Activated naive CD8-positive, alpha-beta T cell treated with anti-CD3 and anti-CD28 coated beads, Interleukin-2, amount 50 U/mL, for 16 hours (primary cell): ENCODE measurements around the gene TAMM41.
"Not testable (repeated sequence)": the region's sequence is repeated elsewhere in the genome, so short reads cannot be mapped to it uniquely, and the experiment has no call there.

Experiments
- DNase-seq: peaks from one replicate; pipeline ENCODE4 v3.0.0-alpha.2; 2020; ENCODE audit warnings: low read depth, low spot score

The TAMM41 gene

DNA sequence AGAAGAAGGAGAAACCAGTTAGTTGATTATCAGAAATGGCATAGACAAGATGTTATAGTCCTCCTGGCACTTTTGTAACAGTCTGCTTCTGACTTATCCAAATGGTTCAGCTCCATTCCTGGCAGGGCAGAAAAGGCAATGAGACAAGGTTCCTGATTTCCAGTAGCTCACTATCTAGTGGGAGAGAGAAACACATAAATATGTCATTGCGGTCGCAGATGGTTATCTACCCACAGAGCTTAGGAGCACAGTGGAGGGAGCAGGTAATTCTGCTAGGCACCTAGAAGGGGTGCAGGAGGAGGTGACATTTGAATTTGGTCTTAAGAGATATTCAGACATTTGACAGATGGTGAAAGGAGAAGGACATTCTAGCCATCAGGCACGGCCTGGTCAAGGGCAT lies 78.1 kb downstream of the TAMM41 start:
- DNase-seq = no peak

DNA sequence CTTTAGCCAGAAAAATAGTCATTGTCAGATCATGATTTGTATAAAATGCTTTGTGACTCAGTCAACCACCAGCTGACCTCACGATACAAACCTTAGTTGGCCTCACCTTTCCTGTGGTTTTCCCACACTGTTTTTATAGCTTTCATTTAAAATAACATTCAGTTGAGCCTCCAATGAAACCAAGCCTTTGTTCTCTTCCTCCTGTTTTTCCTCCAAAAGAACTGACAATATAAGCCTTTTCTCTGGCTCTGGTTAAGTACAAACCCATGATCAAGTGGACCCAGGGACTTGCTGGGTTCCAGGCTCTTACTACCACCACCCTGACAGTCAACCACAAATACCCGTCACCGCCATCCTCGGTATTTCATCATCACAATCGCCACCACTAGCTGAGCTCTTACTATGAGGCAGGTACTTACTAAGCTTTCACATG lies 81.7 kb downstream of the TAMM41 start:
- DNase-seq = no peak

DNA sequence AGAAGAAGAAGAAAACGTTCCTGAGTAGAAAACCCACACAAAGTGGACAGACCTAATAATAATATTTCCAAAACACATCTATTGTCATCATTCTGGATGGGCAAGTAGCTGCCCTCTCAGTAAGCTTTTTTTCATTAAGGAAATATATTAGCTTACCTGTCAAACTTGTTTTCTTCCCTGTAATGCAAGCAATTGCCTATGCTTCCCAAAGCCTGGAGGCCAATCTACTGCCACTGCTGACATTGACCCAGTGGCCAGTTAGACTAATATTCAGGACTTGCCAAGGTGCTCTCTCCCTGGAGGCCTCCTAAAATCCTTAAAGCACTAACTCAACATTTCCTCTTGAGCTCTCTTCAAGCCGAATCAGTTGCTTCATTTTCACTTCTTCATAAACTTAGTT lies 86.7 kb downstream of the TAMM41 start:
- DNase-seq = no peak

DNA sequence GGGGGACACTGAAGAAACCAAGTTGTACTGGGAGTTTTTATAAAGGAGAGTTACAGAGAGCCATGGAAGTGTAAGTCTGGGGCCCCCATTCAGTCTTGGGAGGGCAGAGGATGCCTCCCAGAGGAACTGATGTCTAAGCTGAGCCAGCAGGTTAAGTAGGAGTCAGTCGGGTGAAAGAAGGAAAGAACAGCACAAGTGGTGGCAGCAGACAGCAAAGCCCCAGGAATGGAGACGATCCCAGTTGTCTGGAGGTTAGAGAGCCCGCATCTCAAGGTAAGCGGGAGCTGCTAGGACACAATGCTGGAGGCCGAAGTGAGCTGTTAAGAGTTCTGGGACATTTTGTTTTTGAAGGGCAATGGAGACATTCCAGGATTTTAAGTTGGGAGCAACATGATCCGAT lies 88.8 kb downstream of the TAMM41 start:
- DNase-seq = no peak

DNA sequence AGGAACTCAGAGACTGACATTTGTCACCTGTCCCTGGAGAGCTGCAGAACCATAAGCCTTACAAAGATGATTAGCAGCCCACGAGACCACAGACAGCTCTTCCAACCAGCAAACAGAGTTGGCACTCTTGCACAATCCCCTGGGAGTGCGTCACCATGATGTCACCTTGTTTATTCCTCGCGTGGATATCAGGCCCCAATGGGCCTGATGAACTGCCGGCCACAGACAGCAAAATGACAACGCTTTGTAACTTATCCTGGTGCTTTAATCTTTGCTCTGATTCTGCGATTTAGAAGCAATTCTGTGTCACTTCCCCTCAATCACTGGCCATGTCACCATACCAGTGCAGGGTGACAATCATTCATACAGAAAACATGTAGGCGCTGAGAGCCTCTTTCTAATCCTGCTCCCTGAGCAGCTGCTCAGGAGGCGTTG lies 89.2 kb downstream of the TAMM41 start:
- no peak for DNase-seq

DNA sequence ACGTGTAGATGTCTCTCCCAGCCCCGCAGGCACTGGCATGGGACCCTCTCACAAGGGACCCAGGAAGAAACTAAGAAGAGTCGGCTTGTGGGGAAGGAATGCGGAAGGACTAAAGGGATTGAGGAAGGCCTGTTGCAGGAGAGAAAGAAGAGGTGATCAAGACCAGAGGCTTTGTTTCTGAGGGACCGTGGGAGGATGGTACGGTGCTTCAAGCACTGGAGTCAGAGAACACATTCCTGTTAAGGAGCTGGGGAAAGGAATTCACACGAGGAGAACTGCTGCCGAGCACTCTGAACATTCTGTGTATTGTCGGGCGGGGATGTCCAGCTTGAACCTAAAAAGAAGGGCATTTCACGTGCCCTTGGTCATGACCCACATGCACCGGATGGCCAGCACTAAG lies 91.4 kb downstream of the TAMM41 start:
- DNase-seq = no peak

DNA sequence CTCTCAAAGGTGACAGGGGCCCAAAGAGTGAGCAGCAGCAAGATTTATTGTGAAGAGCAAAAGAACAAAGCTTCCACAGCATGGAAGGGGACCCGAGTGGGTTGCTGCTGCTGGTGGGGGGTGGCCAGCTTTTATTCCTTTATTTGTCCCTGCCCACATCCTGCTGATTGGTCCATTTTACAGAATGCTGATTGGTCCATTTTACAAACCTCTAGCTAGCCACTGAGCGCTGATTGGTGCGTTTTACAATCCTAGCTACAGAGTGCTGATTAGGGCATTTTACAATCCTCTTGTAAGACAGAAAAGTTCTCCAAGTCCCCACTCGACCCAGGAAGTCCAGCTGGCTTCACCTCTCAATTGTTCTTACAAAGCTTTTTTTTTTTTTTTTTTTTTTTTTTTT lies 94.4 kb downstream of the TAMM41 start:
- not testable (repeated sequence) for DNase-seq

DNA sequence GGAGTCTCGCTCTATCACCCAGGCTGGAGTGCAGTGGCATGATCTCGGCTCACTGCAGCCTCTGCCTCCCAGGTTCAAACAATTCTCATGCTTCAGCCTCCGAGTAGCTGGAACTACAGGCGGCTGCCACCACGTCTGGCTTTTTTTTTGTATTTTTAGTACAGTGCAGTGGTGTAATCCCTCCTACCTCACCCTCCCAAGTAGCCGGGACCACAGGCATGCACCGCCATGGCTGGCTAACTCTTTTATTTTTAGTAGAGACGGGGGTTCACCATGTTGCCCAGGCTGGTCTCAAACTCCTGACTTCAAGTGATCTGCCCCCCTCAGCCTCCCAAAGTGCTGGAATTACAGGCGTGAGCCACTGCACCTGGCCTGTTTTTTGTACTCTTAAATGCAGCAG lies 98.4 kb downstream of the TAMM41 start:
- DNase-seq = not testable (repeated sequence)
